Mucosa of stomach (tissue), 1 donor: ENCODE results near the gene MAEA.
A peak's percentile ranks its signal among the peaks of the same experiment; 100 is the strongest.

ENCODE experiments used
- H3K27me3 ChIP-seq: one replicate; pipeline ENCODE4 v1.7.0; 2013; ENCODE audit warnings: mild to moderate bottlenecking, low read length; ENCODE audit not compliant: control insufficient read depth, insufficient read depth
- H3K36me3 ChIP-seq: one replicate; pipeline ENCODE4 v1.7.0; 2013; ENCODE audit warnings: low read length; ENCODE audit not compliant: control insufficient read depth, insufficient read depth
- H3K4me1 ChIP-seq: one replicate; pipeline ENCODE4 v1.7.0; 2013; ENCODE audit warnings: mild to moderate bottlenecking, low read length; ENCODE audit not compliant: control insufficient read depth, insufficient read depth
- H3K4me3 ChIP-seq: one replicate; pipeline ENCODE4 v1.7.0; 2013; ENCODE audit warnings: low read length
- H3K9ac ChIP-seq: one replicate; pipeline ENCODE4 v1.7.0; 2013; ENCODE audit warnings: mild to moderate bottlenecking, low read length, moderate library complexity
- H3K9me3 ChIP-seq: one replicate; pipeline ENCODE4 v1.7.0; 2013; ENCODE audit warnings: mild to moderate bottlenecking, low read length, moderate library complexity; ENCODE audit not compliant: control insufficient read depth
- donor health status: Pancreatic carcinoma.

MAEA gene

DNA sequence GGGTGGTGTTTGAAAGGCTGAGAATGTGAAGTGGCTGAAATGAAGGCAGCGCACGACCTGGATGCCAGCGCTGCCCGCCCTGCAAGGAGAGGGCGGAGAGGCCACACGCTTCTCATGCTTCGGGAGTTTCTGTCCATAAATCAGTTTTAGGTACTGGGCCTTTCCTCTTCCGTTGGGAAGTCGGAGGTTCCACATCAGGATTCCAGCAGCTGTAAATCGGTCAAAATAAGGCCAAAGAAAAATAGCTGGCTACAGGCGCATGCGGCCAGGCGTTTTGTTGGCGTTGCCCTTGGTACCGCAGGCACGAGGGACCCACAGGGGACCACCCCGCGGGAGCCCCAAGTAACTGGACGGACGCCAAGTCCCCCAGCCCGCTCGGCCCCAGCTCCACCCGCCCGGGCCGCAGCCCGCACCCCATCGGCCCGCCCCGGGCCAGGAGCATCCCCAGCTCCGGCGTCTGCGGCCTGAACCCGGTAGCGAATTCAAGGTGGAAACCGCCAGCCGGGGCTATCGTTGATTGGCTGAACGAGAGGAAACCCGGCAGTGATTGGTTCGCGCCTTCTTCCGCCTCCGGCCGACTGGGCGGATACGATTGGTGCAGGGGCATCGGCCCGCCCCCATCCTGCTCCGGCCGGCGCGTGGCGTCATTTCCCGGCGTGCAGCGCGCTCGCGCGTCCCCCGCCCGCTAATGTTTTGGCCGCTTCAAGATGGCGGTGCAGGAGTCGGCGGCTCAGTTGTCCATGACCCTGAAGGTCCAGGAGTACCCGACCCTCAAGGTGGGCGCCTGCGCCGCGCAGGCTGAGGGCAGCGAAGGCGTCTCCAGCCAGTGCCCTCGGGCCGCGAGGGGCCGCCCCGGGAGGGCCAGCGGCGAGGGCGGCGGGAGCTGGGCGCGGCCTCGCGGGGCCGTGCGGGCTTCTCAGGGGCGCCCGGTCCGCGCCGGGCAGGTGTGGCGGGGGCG is at the start of gene MAEA:
Gene MAEA, plus strand, starts transcription at position 685 of the 958 bp plus-strand sequence. Its CDS starts 23 bp downstream, at position 708.
- Histone ChIP-seq H3K27me3 (no peaks in the 10 kb centered on the region), H3K4me3 (peak within 1 kb of the TSS; percentile 85), H3K9me3 (no peaks in the 10 kb centered on the region), H3K9ac (peak within 1 kb of the TSS; percentile 66), H3K36me3 (no peaks in the 10 kb centered on the region), H3K4me1 (peaks cover 24% of the 10 kb centered on the region)

DNA sequence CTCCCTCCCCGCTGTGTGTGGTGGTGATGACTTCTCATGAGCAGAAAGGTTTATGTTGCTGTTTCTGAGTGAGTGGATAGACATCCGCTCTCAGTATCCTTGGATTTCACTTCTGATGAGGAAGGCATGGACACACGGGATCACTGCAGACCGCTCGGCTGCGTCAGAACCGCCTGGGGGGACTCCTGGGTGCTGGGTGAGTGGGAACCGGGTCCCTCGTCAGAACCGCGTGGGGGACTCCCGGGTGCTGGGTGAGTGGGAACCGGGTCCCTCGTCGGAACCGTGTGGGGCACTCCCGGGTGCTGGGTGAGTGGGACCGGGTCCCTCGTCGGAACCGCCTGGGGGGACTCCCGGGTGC is 49.8 kb upstream of the MAEA start:
- H3K36me3 ChIP-seq, result peaks cover 5% of the 10 kb centered on the region
- peaks cover 19% of the 10 kb centered on the region for H3K4me1 ChIP-seq
- H3K9ac ChIP-seq, result no peak overlapping the region
- no peak overlapping the region for H3K4me3 ChIP-seq
- no peaks in the 10 kb centered on the region for H3K27me3 ChIP-seq
- H3K9me3 ChIP-seq, result no peaks in the 10 kb centered on the region

DNA sequence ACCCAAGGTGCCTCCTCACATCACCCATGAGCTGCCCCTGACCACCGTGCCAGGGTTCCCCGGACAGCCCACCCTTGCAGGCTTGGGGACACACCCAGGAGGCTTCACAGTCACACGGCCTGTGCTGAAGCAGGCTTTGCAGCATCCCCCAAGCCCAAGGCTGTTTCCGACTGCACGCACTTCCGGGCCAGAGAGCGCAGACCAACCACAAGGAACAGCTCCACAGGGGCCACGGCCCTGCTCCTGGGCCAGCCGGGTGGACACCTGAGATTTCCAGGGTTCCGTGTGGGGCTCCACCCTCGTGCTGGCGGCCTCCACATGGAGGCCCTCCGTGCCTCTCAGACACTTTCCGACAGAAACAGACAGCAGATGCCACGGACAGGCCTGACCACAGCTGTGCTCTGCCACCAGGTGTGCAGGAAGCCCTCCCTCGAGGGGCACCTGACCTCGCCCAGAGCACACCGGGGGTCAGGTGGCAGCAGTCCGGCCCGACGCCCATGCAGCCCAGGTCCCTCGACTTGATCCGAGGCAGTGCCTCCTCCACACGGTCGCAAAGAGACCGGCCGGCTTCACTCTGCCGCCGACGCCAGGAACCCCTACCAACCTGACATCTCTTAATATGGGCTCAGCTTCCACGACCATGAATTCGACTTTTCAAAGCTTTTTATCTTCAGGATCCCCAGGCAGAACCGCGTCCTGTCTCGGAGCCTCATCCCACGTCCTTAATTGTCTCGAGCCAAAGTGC is 48.8 kb upstream of the MAEA start:
- Histone ChIP-seq H3K4me3 (no peak overlapping the region), H3K36me3 (no peaks in the 10 kb centered on the region), H3K27me3 (no peaks in the 10 kb centered on the region), H3K9ac (no peak overlapping the region), H3K9me3 (no peaks in the 10 kb centered on the region), H3K4me1 (peaks cover 27% of the 10 kb centered on the region)

DNA sequence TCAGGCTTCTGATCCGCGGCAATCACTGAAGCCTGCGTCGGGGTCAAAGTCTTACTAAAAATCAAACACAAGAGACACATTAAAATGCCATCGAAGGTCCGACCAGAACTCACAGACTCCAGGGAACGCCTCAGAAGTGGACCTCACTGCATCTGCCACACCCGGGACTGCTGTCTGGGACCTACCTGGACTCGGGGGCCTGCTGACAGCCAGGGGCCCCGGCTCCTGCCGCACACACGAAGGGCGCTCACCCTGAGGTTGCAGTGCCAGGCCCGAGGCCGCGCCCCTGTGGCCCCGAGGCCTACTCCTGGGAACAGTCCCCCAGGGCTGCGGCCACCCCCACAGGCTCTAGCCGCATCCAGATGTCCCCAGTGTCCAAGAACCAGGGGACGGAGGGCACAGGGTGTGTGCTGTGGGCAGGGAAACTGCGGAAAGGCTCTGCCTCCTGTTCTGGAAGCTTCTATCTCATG is 48.2 kb upstream of the MAEA start:
- Histone ChIP-seq H3K27me3 (no peaks in the 10 kb centered on the region), H3K9me3 (no peaks in the 10 kb centered on the region), H3K4me1 (peaks cover 33% of the 10 kb centered on the region), H3K36me3 (no peaks in the 10 kb centered on the region), H3K9ac (no peak overlapping the region), H3K4me3 (no peak overlapping the region)

DNA sequence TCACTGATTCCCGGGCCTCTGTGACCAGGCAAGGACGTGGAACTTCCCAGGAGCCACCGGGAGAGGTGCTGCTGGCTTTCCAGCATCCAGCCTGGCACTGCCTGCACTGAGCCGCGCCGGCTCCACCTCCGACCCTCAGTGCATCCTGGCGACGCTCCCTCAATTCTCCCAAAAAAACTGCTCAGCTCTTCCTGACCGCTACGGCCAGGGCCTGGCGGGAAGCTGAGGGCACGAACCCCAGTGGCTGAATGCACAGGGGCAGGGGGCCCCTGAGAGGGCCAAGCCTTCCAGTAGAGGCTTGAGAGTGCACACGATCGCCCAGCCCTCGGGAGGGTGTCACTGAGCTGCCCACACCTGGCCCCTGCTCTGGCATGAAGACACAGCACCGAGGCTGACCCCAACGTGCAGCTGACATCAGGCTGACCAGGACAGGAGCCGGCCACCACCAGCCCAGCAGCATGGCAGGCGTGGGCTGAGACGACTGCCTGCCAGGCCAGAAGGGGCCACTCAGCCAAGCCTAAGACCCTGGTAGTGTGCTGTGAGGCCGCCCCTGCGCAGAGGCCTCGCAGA is 47.7 kb upstream of the MAEA start:
- H3K9ac ChIP-seq, result no peak overlapping the region
- H3K4me3 ChIP-seq, result no peak overlapping the region
- H3K4me1 ChIP-seq, result peaks cover 38% of the 10 kb centered on the region
- no peaks in the 10 kb centered on the region for H3K36me3 ChIP-seq
- no peaks in the 10 kb centered on the region for H3K9me3 ChIP-seq
- no peaks in the 10 kb centered on the region for H3K27me3 ChIP-seq

DNA sequence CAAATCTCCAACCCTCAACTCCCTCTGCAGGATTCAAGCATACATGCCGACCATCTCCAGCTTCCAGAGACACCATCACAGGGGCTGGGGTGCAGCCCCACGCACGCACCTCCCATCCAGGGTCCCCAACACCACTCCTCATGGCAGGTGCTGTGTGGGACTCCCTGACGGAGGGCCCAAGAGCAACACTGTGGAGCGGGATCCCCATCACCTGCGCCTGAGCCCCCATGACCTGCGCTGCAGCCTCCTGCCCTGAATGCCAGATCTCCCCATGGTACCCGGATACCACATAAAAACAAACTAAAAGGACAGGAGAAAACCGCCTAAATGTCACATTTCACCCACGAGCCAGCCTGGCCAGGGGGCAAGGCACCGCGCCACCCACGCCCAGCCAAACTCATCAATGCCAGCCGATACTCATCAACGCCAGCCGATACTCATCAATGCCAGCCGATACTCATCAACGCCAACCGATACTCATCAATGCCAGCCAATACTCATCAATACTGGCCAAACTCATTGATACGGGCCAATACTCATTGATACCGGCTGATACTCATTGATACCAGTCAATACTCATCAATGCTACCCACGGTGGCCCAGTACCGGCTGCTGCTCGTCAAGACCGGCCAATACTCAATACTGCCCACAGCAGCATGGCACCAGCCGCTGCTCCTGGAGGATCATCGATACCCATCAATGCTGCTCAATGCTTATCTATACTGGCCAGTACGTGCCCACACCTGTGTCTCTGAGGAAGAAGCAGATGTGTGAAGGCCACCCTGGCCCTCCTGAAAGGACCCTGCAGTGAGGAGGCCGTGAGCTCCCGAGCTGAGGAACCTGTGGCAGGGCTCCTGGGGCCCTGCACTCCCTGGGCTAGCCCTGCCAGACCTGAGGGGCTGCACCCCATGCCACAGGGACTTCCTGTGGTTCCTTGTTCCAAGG is 46.9 kb upstream of the MAEA start:
- H3K27me3 ChIP-seq, result no peaks in the 10 kb centered on the region
- H3K36me3 ChIP-seq, result no peaks in the 10 kb centered on the region
- no peak overlapping the region for H3K9ac ChIP-seq
- no peak overlapping the region for H3K4me3 ChIP-seq
- H3K4me1 ChIP-seq, result peaks cover 42% of the 10 kb centered on the region
- no peaks in the 10 kb centered on the region for H3K9me3 ChIP-seq

DNA sequence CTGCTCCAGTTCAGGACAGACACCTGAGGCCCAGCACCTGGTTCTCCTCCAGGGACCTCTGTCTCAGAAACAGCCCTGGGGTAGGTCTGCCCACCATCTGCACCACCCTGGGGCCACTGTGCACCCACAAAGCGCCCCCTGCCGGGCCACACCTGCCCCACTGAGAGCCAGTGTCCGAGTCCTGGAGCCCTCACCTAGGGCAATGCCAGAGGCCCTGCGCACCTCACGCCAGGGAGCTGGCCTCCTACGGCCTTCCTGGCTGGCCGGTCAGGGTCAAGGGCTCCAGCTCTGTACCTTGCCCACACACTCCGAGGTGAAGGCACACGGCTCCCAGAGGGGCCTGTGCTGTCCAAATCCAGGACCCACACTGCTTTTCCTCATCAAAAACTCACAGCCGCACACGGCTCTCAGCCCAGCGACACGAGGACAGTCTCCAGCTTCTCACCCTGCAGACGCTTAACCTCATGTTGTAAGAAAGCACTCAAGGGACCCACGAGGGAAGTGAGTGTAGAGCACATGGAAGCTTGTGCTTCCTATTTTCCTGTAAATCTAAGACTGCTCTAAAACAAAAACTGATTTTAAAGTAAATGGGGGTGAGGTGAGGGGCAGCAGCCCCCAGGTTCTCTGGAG is 46.1 kb upstream of the MAEA start:
- H3K4me1 ChIP-seq, result peaks cover 42% of the 10 kb centered on the region
- H3K36me3 ChIP-seq, result no peaks in the 10 kb centered on the region
- H3K9ac ChIP-seq, result no peak overlapping the region
- H3K4me3 ChIP-seq, result no peak overlapping the region
- H3K9me3 ChIP-seq, result no peaks in the 10 kb centered on the region
- H3K27me3 ChIP-seq, result no peaks in the 10 kb centered on the region

DNA sequence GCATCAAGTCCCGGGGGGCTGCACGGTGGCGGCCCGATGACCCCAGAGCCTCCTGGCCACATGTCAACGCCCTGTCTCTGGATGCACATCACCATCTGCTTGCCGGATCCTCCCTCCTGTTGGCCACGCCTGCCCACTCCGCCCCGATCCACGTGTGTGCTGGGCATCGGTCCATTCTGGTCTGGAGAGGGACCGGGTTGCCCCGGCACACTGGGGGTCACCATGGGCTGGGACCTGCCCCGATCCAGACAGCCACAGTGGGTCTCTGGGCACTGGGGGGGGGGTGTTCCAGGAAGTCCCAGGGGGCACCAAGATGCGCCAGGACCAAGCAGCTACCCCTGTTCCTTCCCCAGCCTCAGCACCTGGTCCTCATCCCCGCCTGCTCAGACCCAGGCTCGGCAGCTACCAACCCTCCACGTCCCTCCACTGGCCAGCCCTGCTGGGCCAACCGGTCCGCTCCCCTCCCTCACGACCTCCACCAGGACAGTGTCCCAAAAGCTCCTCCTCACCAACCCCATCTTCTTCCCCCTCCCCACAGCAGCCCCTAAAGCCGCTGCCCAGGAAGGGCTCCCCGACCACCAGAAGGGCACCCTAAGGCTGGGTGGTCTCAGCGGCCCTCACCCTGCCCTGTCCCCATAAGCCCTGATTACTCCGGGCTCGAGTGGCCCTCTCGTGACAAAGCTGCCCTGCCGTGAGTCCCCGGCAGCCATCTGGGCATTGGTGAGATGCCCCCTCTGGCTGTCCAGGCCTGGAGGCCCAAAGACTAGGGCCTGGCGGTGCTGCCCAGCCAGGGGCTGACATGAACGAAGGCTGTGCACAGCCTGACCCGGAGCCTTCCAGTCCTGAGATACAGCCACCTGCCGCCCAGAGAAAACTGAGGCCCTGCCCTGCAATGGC is 45.4 kb upstream of the MAEA start:
- Histone ChIP-seq H3K27me3 (no peaks in the 10 kb centered on the region), H3K9me3 (no peaks in the 10 kb centered on the region), H3K4me1 (peaks cover 42% of the 10 kb centered on the region), H3K36me3 (no peaks in the 10 kb centered on the region), H3K4me3 (no peak overlapping the region), H3K9ac (no peak overlapping the region)

DNA sequence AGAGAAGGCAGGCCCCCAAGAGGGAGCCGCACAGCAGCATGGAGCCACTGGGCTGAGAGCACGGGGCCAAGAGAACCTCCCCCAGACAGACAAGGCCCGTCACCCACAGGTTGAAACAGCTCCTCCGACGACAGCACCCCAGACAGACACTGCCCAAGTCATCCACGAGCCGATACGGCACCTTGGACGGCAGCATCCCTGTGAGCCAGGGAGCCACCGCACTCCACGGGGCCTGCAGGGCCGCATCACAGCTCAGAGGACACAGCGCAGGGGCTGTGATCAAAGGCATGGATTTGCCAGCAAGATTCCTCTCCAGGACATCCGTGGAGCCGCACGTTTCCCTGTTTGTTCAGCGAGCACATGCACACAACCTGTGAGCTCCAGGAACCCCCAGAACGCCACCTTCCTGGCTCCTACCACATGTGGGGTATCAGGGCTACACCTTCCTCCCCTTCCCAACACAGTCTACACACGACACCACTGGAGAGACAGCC is 44.7 kb upstream of the MAEA start:
- Histone ChIP-seq H3K4me3 (no peak overlapping the region), H3K36me3 (no peaks in the 10 kb centered on the region), H3K4me1 (peaks cover 46% of the 10 kb centered on the region)

DNA sequence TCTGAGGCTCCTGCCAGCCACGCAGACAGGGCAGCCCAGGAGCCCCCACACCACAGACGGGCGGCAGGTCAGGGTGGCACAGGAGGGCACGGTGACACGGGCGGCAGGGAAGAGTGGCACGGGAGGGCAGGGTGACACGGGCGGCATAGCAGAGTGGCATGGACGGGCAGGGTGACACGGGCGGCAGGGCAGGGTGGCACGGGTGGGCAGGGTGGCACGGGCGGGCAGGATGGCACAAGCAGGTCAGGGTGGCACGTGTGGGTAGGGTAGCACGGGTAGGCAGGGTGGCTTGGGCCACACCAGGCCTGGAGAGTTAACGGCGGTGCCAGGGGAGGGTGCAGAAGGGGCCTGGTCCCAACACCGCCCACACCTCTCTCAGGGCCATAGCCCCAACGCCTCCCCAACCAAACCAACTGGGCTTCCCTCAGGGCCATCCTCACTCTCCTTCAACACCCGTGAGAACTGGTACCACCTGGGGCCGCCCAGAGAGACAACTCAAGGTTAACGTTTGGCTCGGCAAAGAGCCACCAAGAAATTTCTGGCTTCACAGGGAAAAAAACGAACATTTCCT is 44.1 kb upstream of the MAEA start:
- peaks cover 51% of the 10 kb centered on the region for H3K4me1 ChIP-seq
- peak overlapping the region; percentile 87 for H3K9ac ChIP-seq

More for the DNA sequence above, 44.7 kb upstream of the MAEA start:
- H3K9ac ChIP-seq, result no peak overlapping the region
- no peaks in the 10 kb centered on the region for H3K9me3 ChIP-seq
- no peaks in the 10 kb centered on the region for H3K27me3 ChIP-seq

More for the DNA sequence above, 44.1 kb upstream of the MAEA start:
- no peak overlapping the region for H3K4me3 ChIP-seq
- H3K9me3 ChIP-seq, result no peaks in the 10 kb centered on the region
- H3K36me3 ChIP-seq, result no peaks in the 10 kb centered on the region
- no peaks in the 10 kb centered on the region for H3K27me3 ChIP-seq
